PC-3 (cell line): Measurements from ENCODE around the gene HRC. TPM values are rescaled to one million over a fixed set of nuclear protein-coding genes. Genes with fewer than 3 reads are reported as not detected.
A peak's percentile ranks its signal among the peaks of the same experiment; 100 is the strongest.
"Not testable (repeated sequence)": the region's sequence is repeated elsewhere in the genome, so short reads cannot be mapped to it uniquely, and the experiment has no call there.

Experiments used
- ATAC-seq: fragments of 200-7000 bp; cut with Tn5 transposase; 2 replicates; pipeline ENCODE4 v1.9.1; 2020; ENCODE audit warnings: mild to moderate bottlenecking, moderate library complexity
- BruUV-seq: library from RNA; stranded (reverse); fragments of 400-500 nt; replicated peaks from 2 replicates; lab custom pipeline; 2021; lab: Mats Ljungman, UMichigan
- CTCF ChIA-PET: fragments of 300-600 bp; sonication (Branson Sonifier 250); formaldehyde crosslinking; loops from one replicate; lab custom pipeline; 2022; ENCODE audit warnings: antibody characterized with exemption; lab: Charles Lee
- POLR2A ChIA-PET: fragments of 300-600 bp; sonication (Branson Sonifier 250); formaldehyde crosslinking; loops from one replicate; lab custom pipeline; 2022; ENCODE audit warnings: antibody characterized with exemption; ENCODE audit not compliant: unreplicated experiment; lab: Charles Lee
- DNase-seq: peaks from one replicate; pipeline ENCODE4 v3.0.0-alpha.2; 2015
- H2AFZ ChIP-seq: fragments of 300-600 bp; sonication (generic); 2 replicates; pipeline ENCODE4 v1.6.0; 2016; ENCODE audit warnings: antibody characterized with exemption, low read length
- H3F3A ChIP-seq: fragments of 300-600 bp; sonication (generic); one replicate; pipeline ENCODE4 v1.6.0; 2017; ENCODE audit warnings: antibody characterized with exemption, low read length, control low read depth, mild to moderate bottlenecking; ENCODE audit not compliant: unreplicated experiment
- H3K27ac ChIP-seq: fragments of 300-600 bp; sonication (generic); 2 replicates; pipeline ENCODE4 v1.5.1; 2016; ENCODE audit warnings: mild to moderate bottlenecking, low read length
- H3K27me3 ChIP-seq: fragments of 300-600 bp; sonication (generic); 2 replicates; pipeline ENCODE4 v1.6.1; 2016; ENCODE audit warnings: low read length, mixed read lengths
- H3K36me3 ChIP-seq: fragments of 300-600 bp; sonication (generic); 2 replicates; pipeline ENCODE4 v1.6.1; 2016; ENCODE audit warnings: low read depth, mixed run types, low read length, mixed read lengths
- H3K4me1 ChIP-seq: fragments of 300-600 bp; sonication (generic); 2 replicates; pipeline ENCODE4 v1.5.1; 2016; ENCODE audit warnings: low read length; ENCODE audit not compliant: insufficient read depth
- H3K4me2 ChIP-seq: fragments of 300-600 bp; sonication (generic); 2 replicates; pipeline ENCODE4 v1.6.0; 2016; ENCODE audit warnings: low read length
- H3K4me3 ChIP-seq: fragments of 300-600 bp; sonication (generic); 2 replicates; pipeline ENCODE4 v1.5.1; 2016; ENCODE audit warnings: mild to moderate bottlenecking, low read length, mixed read lengths
- H3K79me2 ChIP-seq: fragments of 300-600 bp; sonication (generic); 2 replicates; pipeline ENCODE4 v1.6.1; 2017; ENCODE audit warnings: low read length, mixed read lengths
- H3K9ac ChIP-seq: fragments of 300-600 bp; sonication (generic); 2 replicates; pipeline ENCODE4 v1.6.0; 2016; ENCODE audit warnings: mild to moderate bottlenecking, low read length
- H3K9me2 ChIP-seq: fragments of 300-600 bp; sonication (generic); replicated peaks from 2 replicates; pipeline ENCODE4 v1.6.1; 2016; ENCODE audit warnings: mixed run types, low read length, mixed read lengths
- H3K9me3 ChIP-seq: fragments of 300-600 bp; sonication (generic); 2 replicates; pipeline ENCODE4 v1.6.1; 2016; ENCODE audit warnings: low read length, mixed read lengths
- H4K20me1 ChIP-seq: fragments of 300-600 bp; sonication (generic); 2 replicates; pipeline ENCODE4 v1.6.1; 2016; ENCODE audit warnings: low read length, mixed read lengths
- EZH2 ChIP-seq: fragments of 300-600 bp; sonication (generic); IDR thresholded peaks from one replicate; pipeline ENCODE4 v1.6.1; 2017; ENCODE audit warnings: antibody characterized with exemption, mild to moderate bottlenecking, low read length; ENCODE audit not compliant: unreplicated experiment
- EZH2phosphoT487 ChIP-seq: fragments of 300-600 bp; sonication (generic); IDR thresholded peaks from 2 replicates; pipeline ENCODE4 v1.6.1; 2018; ENCODE audit warnings: mild to moderate bottlenecking, antibody characterized with exemption, low read length, borderline replicate concordance
- intact Hi-C: fragments of 100-400 bp; cut with micrococcal nuclease; formaldehyde crosslinking; loops from 2 replicates; pipeline ENCODE4 v1.9.0; 2023
- total RNA-seq: library from RNA; depleted of rRNA; stranded (reverse); fragments of >200 nt; gene quantifications from 2 replicates; pipeline ENCODE4 v1.2.3, GENCODE V29; 2014
- TF ChIP-seq, protein P1 (sequence below): fragments of 300-600 bp; sonication (generic); conservative IDR thresholded peaks from 2 replicates; pipeline ENCODE4 v1.5.1; 2017; ENCODE audit warnings: antibody characterized with exemption, low read depth, mild to moderate bottlenecking, low read length

HRC gene
- total RNA-seq, 1 experiment from 2014 or later: not detected

- H3K27ac ChIP-seq: no peak overlapping the region
Measured at GRCh38 chr19:49127674-49128544, 27.3 kb downstream of the HRC start.

DNA sequence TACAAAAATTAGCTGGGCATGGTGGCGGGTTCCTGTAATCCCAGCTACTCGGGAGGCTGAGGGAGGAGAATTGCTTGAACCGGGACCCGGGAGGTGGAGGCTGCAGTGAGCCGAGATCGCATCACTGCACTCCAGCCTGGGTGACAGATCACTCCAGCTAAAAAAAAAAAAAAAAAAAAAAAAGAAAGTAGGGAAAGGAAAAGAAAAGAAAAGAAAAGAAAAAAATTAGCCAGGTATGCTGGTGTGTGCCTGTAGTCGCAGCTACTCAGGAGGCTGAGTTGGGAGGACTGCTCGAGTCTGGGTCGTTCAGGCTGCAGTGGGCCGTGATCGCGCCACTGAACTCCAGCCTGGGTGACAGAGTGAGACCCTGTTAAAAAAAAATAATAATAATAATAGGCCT lies 28.0 kb downstream of the HRC start:
- H3K79me2 ChIP-seq, H3K4me3 ChIP-seq, DNase-seq, H3K27ac ChIP-seq, H3K4me1 ChIP-seq, H3K9me2 ChIP-seq, ATAC-seq, H3K9me3 ChIP-seq, H3F3A ChIP-seq, BruUV-seq, intact Hi-C loops, H3K27me3 ChIP-seq, H3K36me3 ChIP-seq, H4K20me1 ChIP-seq, H3K9ac ChIP-seq, H3K4me2 ChIP-seq: not testable (repeated sequence)
- POLR2A ChIA-PET: interaction anchor here (0.7 kb wide), 1 partner anchor 38 kb away, joined by 8 read pairs; no protein-coding TSS in a partner anchor
- CTCF ChIA-PET: interaction anchor here (0.5 to 1.0 kb wide), 6 partner anchors 13 to 128 kb away, joined by 3 to 16 read pairs (median 6); partner anchors contain the start of gene LIN7B
- 0 out of 2 replicates have a peak overlapping the region, but pooled peaks have one; percentile 61 for H2AFZ ChIP-seq

More at GRCh38 chr19:49127674-49128544, 27.3 kb downstream of the HRC start:
- Histone ChIP-seq H3F3A (no peaks in the 10 kb centered on the region), H3K9me3 (no peaks in the 10 kb centered on the region), H3K4me3 (peak overlapping the region; percentile 59), H3K9ac (no peak overlapping the region), H4K20me1 (no peaks in the 10 kb centered on the region), H3K79me2 (no peaks in the 10 kb centered on the region), H3K4me2 (peak overlapping the region; percentile 82), H3K9me2 (no peaks in the 10 kb centered on the region), H2AFZ (peak overlapping the region; percentile 86), H3K36me3 (no peaks in the 10 kb centered on the region), H3K4me1 (no peaks in the 10 kb centered on the region; the same call in none of the 2 replicates), H3K27me3 (no peaks in the 10 kb centered on the region)
- POLR2A ChIA-PET: interaction anchor here (0.7 kb wide), 1 partner anchor 37 kb away, joined by 8 read pairs; no protein-coding TSS in a partner anchor
- TF ChIP-seq EZH2phosphoT487 (no peak), EZH2 (no peak)
- TF ChIP-seq, protein P1, sequence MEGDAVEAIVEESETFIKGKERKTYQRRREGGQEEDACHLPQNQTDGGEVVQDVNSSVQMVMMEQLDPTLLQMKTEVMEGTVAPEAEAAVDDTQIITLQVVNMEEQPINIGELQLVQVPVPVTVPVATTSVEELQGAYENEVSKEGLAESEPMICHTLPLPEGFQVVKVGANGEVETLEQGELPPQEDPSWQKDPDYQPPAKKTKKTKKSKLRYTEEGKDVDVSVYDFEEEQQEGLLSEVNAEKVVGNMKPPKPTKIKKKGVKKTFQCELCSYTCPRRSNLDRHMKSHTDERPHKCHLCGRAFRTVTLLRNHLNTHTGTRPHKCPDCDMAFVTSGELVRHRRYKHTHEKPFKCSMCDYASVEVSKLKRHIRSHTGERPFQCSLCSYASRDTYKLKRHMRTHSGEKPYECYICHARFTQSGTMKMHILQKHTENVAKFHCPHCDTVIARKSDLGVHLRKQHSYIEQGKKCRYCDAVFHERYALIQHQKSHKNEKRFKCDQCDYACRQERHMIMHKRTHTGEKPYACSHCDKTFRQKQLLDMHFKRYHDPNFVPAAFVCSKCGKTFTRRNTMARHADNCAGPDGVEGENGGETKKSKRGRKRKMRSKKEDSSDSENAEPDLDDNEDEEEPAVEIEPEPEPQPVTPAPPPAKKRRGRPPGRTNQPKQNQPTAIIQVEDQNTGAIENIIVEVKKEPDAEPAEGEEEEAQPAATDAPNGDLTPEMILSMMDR: no peak
- DNase-seq (peak; percentile 90), ATAC-seq (peak; percentile 94)
- CTCF ChIA-PET: interaction anchor here (0.5 to 1.0 kb wide), 7 partner anchors 8 to 128 kb away, joined by 3 to 16 read pairs (median 5); partner anchors contain the start of gene LIN7B
- intact Hi-C loops: loop anchor here (2.0 kb wide), 1 partner anchor 15 kb away; no protein-coding TSS in a partner anchor
- no TSS peak for BruUV-seq

- DNase-seq: no peak
- ChIA-PET POLR2A (no interaction called here), CTCF (no interaction called here)
- Histone ChIP-seq H3K27ac (no peak overlapping the region), H3K9me3 (no peaks in the 10 kb centered on the region), H3K36me3 (no peaks in the 10 kb centered on the region), H3K9ac (no peak overlapping the region), H3K4me2 (no peak overlapping the region), H3K27me3 (no peaks in the 10 kb centered on the region), H3K9me2 (no peaks in the 10 kb centered on the region), H3K4me3 (no peak overlapping the region), H3K4me1 (no peaks in the 10 kb centered on the region; the same call in none of the 2 replicates), H2AFZ (no peak overlapping the region), H3K79me2 (no peaks in the 10 kb centered on the region), H4K20me1 (no peaks in the 10 kb centered on the region), H3F3A (no peaks in the 10 kb centered on the region)
- TF ChIP-seq EZH2: no peak
- no peak for TF ChIP-seq EZH2phosphoT487
- TF ChIP-seq, protein P1: no peak
- no TSS peak for BruUV-seq
- intact Hi-C loops: no loop called here
- ATAC-seq: no peak
Measured at GRCh38 chr19:49126575-49126974, 28.6 kb downstream of the HRC start.
